H1 (cell line): Measurements from ENCODE around the gene MEX3D. TPM values are rescaled to one million over a fixed set of nuclear protein-coding genes. Genes with fewer than 3 reads are reported as not detected.

ENCODE experiments used
- CTCF ChIA-PET: fragments of 300-600 bp; sonication (Branson Sonifier 250); formaldehyde crosslinking; loops from one replicate; lab custom pipeline; 2021; ENCODE audit not compliant: partially characterized antibody; lab: Charles Lee
- POLR2A ChIA-PET: fragments of 300-600 bp; sonication (Branson Sonifier 250); formaldehyde crosslinking; loops from one replicate; lab custom pipeline; 2021; ENCODE audit warnings: inconsistent platforms; ENCODE audit not compliant: partially characterized antibody; lab: Charles Lee
- DNase-seq, 2 experiments: peaks; one replicate each; pipeline versions ENCODE4 v3.0.0 to v3.0.0-alpha.2; 2010 to 2022; ENCODE audit warnings: low spot score in 2 of 2, low read depth in 1 of 2, mixed read lengths in 1 of 2
- FAIRE-seq: peaks from 2 replicates; lab custom pipeline; 2011; peaks lifted over from hg19 to GRCh38; lab: Jason Lieb, UNC
- H2AFZ ChIP-seq: 2 replicates; pipeline ENCODE4 v1.8.1; 2012; ENCODE audit warnings: low read length, inconsistent platforms
- H2AK5ac ChIP-seq: 2 replicates; pipeline ENCODE4 v1.6.1; 2013; ENCODE audit warnings: low read depth, low read length
- H2BK120ac ChIP-seq: replicated peaks from 2 replicates; pipeline ENCODE3; 2013; ENCODE audit warnings: low read depth, low read length, inconsistent platforms
- H2BK12ac ChIP-seq: 2 replicates; pipeline ENCODE4 v1.6.1; 2013; ENCODE audit warnings: low read depth, low read length
- H2BK15ac ChIP-seq: 2 replicates; pipeline ENCODE4 v1.6.1; 2013; ENCODE audit warnings: low read length
- H2BK20ac ChIP-seq: 2 replicates; pipeline ENCODE4 v1.6.1; 2013; ENCODE audit warnings: low read length
- H2BK5ac ChIP-seq: 2 replicates; pipeline ENCODE4 v1.6.1; 2013; ENCODE audit warnings: low read depth, low read length
- H3K14ac ChIP-seq: 2 replicates; pipeline ENCODE4 v1.6.1; 2013; ENCODE audit warnings: inconsistent platforms; ENCODE audit not compliant: insufficient read length
- H3K18ac ChIP-seq: 2 replicates; pipeline ENCODE4 v1.6.1; 2013; ENCODE audit warnings: low read length; ENCODE audit errors: extremely low read depth
- H3K23ac ChIP-seq: 2 replicates; pipeline ENCODE4 v1.6.1; 2013; ENCODE audit warnings: inconsistent platforms; ENCODE audit not compliant: insufficient read length
- H3K23me2 ChIP-seq: 2 replicates; pipeline ENCODE4 v1.6.1; 2013; ENCODE audit warnings: low read depth, low read length
- H3K27ac ChIP-seq: 2 replicates; pipeline ENCODE4 v1.6.1; 2011; ENCODE audit warnings: low read depth, low read length, inconsistent platforms
- H3K27me3 ChIP-seq, 4 experiments: replicated peaks in 1 of 4; 1 replicate in 1 of 4; 2 replicates in 3 of 4; pipeline versions ENCODE4 v1.6.1 to v1.8.1; 2011 to 2013; ENCODE audit warnings: low read length in 3 of 4, mild to moderate bottlenecking in 3 of 4, inconsistent platforms in 2 of 4, mixed read lengths in 2 of 4, moderate library complexity in 1 of 4; ENCODE audit not compliant: control insufficient read depth in 3 of 4, insufficient read depth in 3 of 4; ENCODE audit errors: extremely low read depth in 1 of 4
- H3K36me3 ChIP-seq, 4 experiments: 2 replicates each; pipeline versions ENCODE4 v1.6.1 to v1.8.1; 2011 to 2013; ENCODE audit warnings: mild to moderate bottlenecking in 4 of 4, low read length in 3 of 4, moderate library complexity in 2 of 4, control low read depth in 1 of 4, inconsistent platforms in 1 of 4; ENCODE audit not compliant: insufficient read depth in 4 of 4, control insufficient read depth in 2 of 4
- H3K4ac ChIP-seq: replicated peaks from 2 replicates; pipeline ENCODE3; 2013; ENCODE audit warnings: low read length, low read depth, mixed read lengths, inconsistent platforms; ENCODE audit not compliant: insufficient read length
- H3K4me1 ChIP-seq, 4 experiments: replicated peaks in 1 of 4; 1 replicate in 1 of 4; 2 replicates in 3 of 4; pipeline versions ENCODE4 v1.6.1 to v1.8.1; 2011 to 2013; ENCODE audit warnings: low read length in 3 of 4, inconsistent platforms in 2 of 4, mixed read lengths in 1 of 4; ENCODE audit not compliant: insufficient read depth in 4 of 4, control insufficient read depth in 3 of 4
- H3K4me2 ChIP-seq, 2 experiments: 2 replicates each; pipeline versions ENCODE4 v1.6.1 to v1.8.1; 2011 to 2013; ENCODE audit warnings: low read depth in 2 of 2, low read length in 2 of 2, control low read depth in 1 of 2, inconsistent platforms in 1 of 2, mild to moderate bottlenecking in 1 of 2; ENCODE audit not compliant: insufficient read depth in 1 of 2
- H3K4me3 ChIP-seq, 4 experiments: fragments of 200-600, 300-600 bp in 1 of 4; sonication (generic), shearing (Covaris generic), sonication (Bioruptor Twin) in 1 of 4; 2 replicates each; pipeline versions ENCODE4 v1.5.1 to v1.8.1; 2011 to 2016; ENCODE audit warnings: low read length in 4 of 4, low read depth in 3 of 4, control low read depth in 2 of 4, inconsistent platforms in 2 of 4, mild to moderate bottlenecking in 2 of 4, mixed read lengths in 1 of 4, moderate library complexity in 1 of 4; ENCODE audit not compliant: insufficient read depth in 2 of 4; ENCODE audit errors: extremely low read depth in 1 of 4
- H3K56ac ChIP-seq: replicated peaks from 2 replicates; pipeline ENCODE3; 2013; ENCODE audit warnings: low read depth, mild to moderate bottlenecking, mixed read lengths, low read length, inconsistent platforms; ENCODE audit not compliant: insufficient read length
- H3K79me1 ChIP-seq: 2 replicates; pipeline ENCODE4 v1.6.1; 2013; ENCODE audit warnings: low read depth, low read length, control low read depth
- H3K79me2 ChIP-seq, 2 experiments: 2 replicates each; pipeline versions ENCODE4 v1.6.1 to v1.8.1; 2012 to 2013; ENCODE audit warnings: low read length in 2 of 2, mild to moderate bottlenecking in 2 of 2, inconsistent platforms in 1 of 2; ENCODE audit not compliant: insufficient read depth in 2 of 2, control insufficient read depth in 1 of 2
- H3K9ac ChIP-seq, 4 experiments: replicated peaks in 1 of 4; 1 replicate in 1 of 4; 2 replicates in 3 of 4; pipeline versions ENCODE4 v1.6.1 to v1.8.1; 2011 to 2013; ENCODE audit warnings: low read depth in 3 of 4, low read length in 3 of 4, control low read depth in 2 of 4, mild to moderate bottlenecking in 2 of 4, moderate library complexity in 2 of 4, inconsistent platforms in 1 of 4; ENCODE audit errors: extremely low read depth in 1 of 4
- H3K9me3 ChIP-seq, 2 experiments: 2 replicates each; pipeline versions ENCODE4 v1.6.1 to v1.8.1; 2012 to 2013; ENCODE audit warnings: mild to moderate bottlenecking in 2 of 2, moderate library complexity in 2 of 2, control low read depth in 1 of 2, inconsistent platforms in 1 of 2, low read depth in 1 of 2, low read length in 1 of 2, mixed read lengths in 1 of 2; ENCODE audit not compliant: insufficient read depth in 2 of 2
- H4K20me1 ChIP-seq, 2 experiments: replicated peaks in 1 of 2; 2 replicates each; pipeline versions ENCODE3 to v1.8.1; 2011 to 2013; ENCODE audit warnings: inconsistent platforms in 2 of 2, low read length in 2 of 2, mild to moderate bottlenecking in 1 of 2; ENCODE audit not compliant: insufficient read depth in 2 of 2, control insufficient read depth in 1 of 2
- H4K5ac ChIP-seq: 2 replicates; pipeline ENCODE4 v1.6.1; 2013; ENCODE audit warnings: low read length, low read depth, mixed read lengths, inconsistent platforms; ENCODE audit not compliant: insufficient read length
- H4K8ac ChIP-seq: 2 replicates; pipeline ENCODE4 v1.8.0; 2013; ENCODE audit warnings: mild to moderate bottlenecking, moderate library complexity, low read length, inconsistent platforms; ENCODE audit not compliant: insufficient read depth; ENCODE audit errors: extremely low read depth
- H4K91ac ChIP-seq: replicated peaks from 2 replicates; pipeline ENCODE3; 2013; ENCODE audit warnings: low read length, mixed read lengths, inconsistent platforms; ENCODE audit not compliant: insufficient read length
- ATF3 ChIP-seq: IDR thresholded peaks from 2 replicates; pipeline ENCODE4 v1.6.1; 2011; ENCODE audit warnings: low read depth, mild to moderate bottlenecking, low read length; ENCODE audit not compliant: insufficient read depth
- BCL11A ChIP-seq, 2 experiments: IDR thresholded peaks; one replicate each; pipeline ENCODE4 v1.6.1; 2011; ENCODE audit warnings: low read depth in 2 of 2, low read length in 2 of 2, mild to moderate bottlenecking in 2 of 2
- EGR1 ChIP-seq: IDR thresholded peaks from 2 replicates; pipeline ENCODE4 v1.6.1; 2011; ENCODE audit warnings: low read depth, low read length, borderline replicate concordance
- HDAC2 ChIP-seq, 2 experiments: fragments of 300-600 bp in 1 of 2; sonication (generic) in 1 of 2; IDR thresholded peaks; 2 replicates each; pipeline ENCODE4 v1.6.1; 2011 to 2012; ENCODE audit warnings: low read depth in 2 of 2, low read length in 2 of 2, mild to moderate bottlenecking in 2 of 2, moderate library complexity in 2 of 2, borderline replicate concordance in 1 of 2, inconsistent platforms in 1 of 2
- JUN ChIP-seq: IDR thresholded peaks from 2 replicates; pipeline ENCODE4 v1.6.1; 2011; ENCODE audit warnings: low read depth, mild to moderate bottlenecking, improper control_type of control experiment, low read length
- MAFK ChIP-seq: IDR thresholded peaks from 2 replicates; pipeline ENCODE4 v1.6.1; 2012; ENCODE audit warnings: low read depth, mild to moderate bottlenecking, improper control_type of control experiment, low read length
- PHF8 ChIP-seq: fragments of 200-600 bp; sonication (generic); conservative IDR thresholded peaks from 2 replicates; pipeline ENCODE4 v1.7.1; 2012; ENCODE audit warnings: low read depth, mild to moderate bottlenecking, inconsistent platforms, low read length, moderate library complexity
- POLR2A ChIP-seq, 2 experiments: IDR thresholded peaks; 1 replicate in 1 of 2; 2 replicates in 1 of 2; pipeline ENCODE4 v1.6.1; 2011; ENCODE audit warnings: low read depth in 2 of 2, low read length in 2 of 2, mild to moderate bottlenecking in 2 of 2; ENCODE audit errors: control extremely low read depth in 1 of 2
- RAD21 ChIP-seq, 2 experiments: IDR thresholded peaks in 1 of 2; conservative IDR thresholded peaks in 1 of 2; 2 replicates each; pipeline ENCODE4 v1.6.1; 2011; ENCODE audit warnings: low read depth in 2 of 2, low read length in 2 of 2, improper control_type of control experiment in 1 of 2, inconsistent platforms in 1 of 2, mild to moderate bottlenecking in 1 of 2, moderate library complexity in 1 of 2
- RBBP5 ChIP-seq: IDR thresholded peaks from 2 replicates; pipeline ENCODE4 v1.7.1; 2012; ENCODE audit warnings: low read depth, mild to moderate bottlenecking, inconsistent platforms, low read length, moderate library complexity, borderline replicate concordance
- SP2 ChIP-seq: IDR thresholded peaks from 2 replicates; pipeline ENCODE4 v1.6.1; 2012; ENCODE audit warnings: mild to moderate bottlenecking, low read length, inconsistent platforms
- TBP ChIP-seq: IDR thresholded peaks from 2 replicates; pipeline ENCODE4 v1.6.1; 2011; ENCODE audit warnings: low read depth, low read length, improper control_type of control experiment
- TEAD4 ChIP-seq: IDR thresholded peaks from 2 replicates; pipeline ENCODE4 v1.6.1; 2012; ENCODE audit warnings: low read depth, low read length, inconsistent platforms, mixed read lengths
- YY1 ChIP-seq: IDR thresholded peaks from 2 replicates; pipeline ENCODE4 v1.6.1; 2011; ENCODE audit warnings: low read depth, mild to moderate bottlenecking, low read length
- WGBS, 2 experiments: shearing (Covaris generic) in 1 of 2; methylation state at CpG; one replicate each; pipeline versions ENCODE4 v1.1.6 to v1.1.7; 2013 to 2015; ENCODE audit warnings: low lambda C conversion rate in 2 of 2, mixed read lengths in 2 of 2, inconsistent platforms in 1 of 2, low coverage in 1 of 2, missing lambda C conversion rate in 1 of 2; ENCODE audit not compliant: insufficient replicate concordance in 2 of 2, insufficient coverage in 1 of 2, insufficient read length in 1 of 2; ENCODE audit errors: extremely low coverage in 1 of 2, missing lambda C conversion rate in 1 of 2; 5-methylcytosine and 5-hydroxymethylcytosine counted together
- polyA plus RNA-seq, 7 experiments: library from polyadenylated mRNA; depleted of rRNA in 3 of 7; stranded (reverse) in 5 of 7; unstranded in 2 of 7; fragments of >200 nt in 5 of 7; fragments of 200-250 nt in 2 of 7; gene quantifications; 1 replicate in 5 of 7; 2 replicates in 1 of 7; 4 replicates in 1 of 7; pipeline versions ENCODE4 v1.2.1 to v1.2.3, GENCODE V29; 2011 to 2013; ENCODE audit warnings: missing spikeins in 2 of 7, mixed read lengths in 2 of 7
- total RNA-seq: library from RNA; stranded (reverse); fragmentation: NEBNext Ultra II Directional; extraction: Animal tissue kit (Norgen Biotek cat#: 25700); gene quantifications from 2 replicates; pipeline ENCODE4 v1.2.1, GENCODE V29; 2021

Gene MEX3D
- total and polyA plus RNA-seq, 2 of the 8 experiments (the other 6 are each of a cell fraction or from before 2014, with no cell fraction given), result 20.8 to 78.8 TPM

DNA sequence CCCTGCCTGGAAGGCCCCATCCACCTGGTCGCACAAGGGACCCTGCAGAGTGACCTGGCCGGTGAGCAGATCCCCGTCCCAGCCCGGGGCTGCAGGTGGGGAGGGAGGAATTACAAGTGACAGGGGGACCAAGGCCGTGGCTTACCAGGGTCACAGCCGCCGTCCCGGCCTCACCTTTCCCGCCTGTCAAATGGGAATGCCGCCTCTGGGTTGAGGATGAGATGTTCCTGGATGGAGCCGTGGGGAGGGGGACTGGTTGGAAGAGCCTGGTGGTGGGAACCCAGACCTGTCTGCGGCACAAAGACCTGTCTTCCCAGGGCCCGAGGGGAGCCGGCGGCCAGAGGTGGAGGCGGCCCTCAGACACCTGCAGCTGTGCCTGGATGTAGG, 38.7 kb downstream of the MEX3D start:
- H2BK15ac ChIP-seq, result no peak overlapping the region
- H2BK12ac ChIP-seq, result no peak overlapping the region
- H3K23ac ChIP-seq, result no peak overlapping the region
- whole genome bisulfite sequencing, 2 experiments, result 89% methylated on average over 16 of the region's 16 CpGs; no CpG with 5 or more reads in 1 of the 2 experiments
- H4K20me1 ChIP-seq, result peaks cover 7 to 12% of the 10 kb centered on the region in 2 experiments
- no peaks in the 10 kb centered on the region for H3K9me3 ChIP-seq
- no peak overlapping the region for H2BK5ac ChIP-seq
- peaks cover 3% of the 10 kb centered on the region; the same call in 1 of the 2 replicates for H3K23me2 ChIP-seq
- peaks cover 0 to under 1% (median 0%) of the 10 kb centered on the region in 4 experiments; a peak in 1 of 7 replicates for H3K4me1 ChIP-seq
- H3K79me1 ChIP-seq, result no peaks in the 10 kb centered on the region
- no peak overlapping the region for H4K5ac ChIP-seq
- no peaks in the 10 kb centered on the region; a peak in 1 of 8 replicates for H3K36me3 ChIP-seq
- no peak overlapping the region for H2BK20ac ChIP-seq
- no peak overlapping the region for H2AK5ac ChIP-seq
- H3K79me2 ChIP-seq, result no peaks in the 10 kb centered on the region
- no peak overlapping the region for H4K8ac ChIP-seq
- no peak overlapping the region for H3K56ac ChIP-seq
- no peak overlapping the region for H3K14ac ChIP-seq
- no peak overlapping the region for H2BK120ac ChIP-seq
- H2AFZ ChIP-seq, result no peak overlapping the region
- H3K27ac ChIP-seq, result no peak overlapping the region
- H3K4me3 ChIP-seq, result no peak overlapping the region
- no peak overlapping the region for H4K91ac ChIP-seq
- no peak overlapping the region for H3K9ac ChIP-seq
- ChIA-PET POLR2A (no interaction called here), CTCF (no interaction called here)
- DNase-seq, result peak in 1 of 2 experiments; percentile 41
- H3K18ac ChIP-seq, result no peak overlapping the region
- H3K27me3 ChIP-seq, result peaks cover 9 to 15% (median 13%) of the 10 kb centered on the region in 4 experiments
- H3K4me2 ChIP-seq, result no peak overlapping the region
- no peak for FAIRE-seq
- no peak overlapping the region for H3K4ac ChIP-seq
- TF ChIP-seq RAD21 (IDR thresholded peaks at IDR 0.05 in 1 of 2, conservative IDR thresholded peaks at IDR 0.05 in 1 of 2; ENCODE audit: low read depth in 2 of 2, low read length in 2 of 2) (no peak), ATF3 (no peak), YY1 (no peak), JUN (no peak), PHF8 (no peak), RBBP5 (no peak), POLR2A (IDR thresholded peaks at IDR 0.05; ENCODE audit: control extremely low read depth in 1 of 2, low read depth in 2 of 2, low read length in 2 of 2) (no peak), BCL11A (IDR thresholded peaks at IDR 0.05; ENCODE audit: low read depth in 2 of 2, low read length in 2 of 2) (no peak), HDAC2 (IDR thresholded peaks at IDR 0.05; ENCODE audit: borderline replicate concordance in 1 of 2, low read depth in 2 of 2, low read length in 2 of 2) (no peak), TBP (no peak), TEAD4 (no peak), MAFK (no peak), SP2 (no peak), EGR1 (no peak)
